BLaER1 (cell line): Measurements from ENCODE around the gene ARID3A.

Experiments used
- H3K27ac ChIP-seq: shearing (Covaris generic); formaldehyde crosslinking; 2 replicates; pipeline ENCODE4 v1.8.1; 2022
- H3K27me3 ChIP-seq: shearing (Covaris generic); formaldehyde crosslinking; 2 replicates; pipeline ENCODE4 v1.8.1; 2022
- H3K36me3 ChIP-seq: shearing (Covaris generic); formaldehyde crosslinking; 2 replicates; pipeline ENCODE4 v1.8.1; 2022
- H3K4me1 ChIP-seq: shearing (Covaris generic); formaldehyde crosslinking; 2 replicates; pipeline ENCODE4 v1.8.1; 2022
- H3K4me2 ChIP-seq: shearing (Covaris generic); formaldehyde crosslinking; 2 replicates; pipeline ENCODE4 v1.8.1; 2022
- H3K4me3 ChIP-seq: shearing (Covaris generic); formaldehyde crosslinking; 2 replicates; pipeline ENCODE4 v1.8.1; 2022
- H3K9ac ChIP-seq: shearing (Covaris generic); formaldehyde crosslinking; 2 replicates; pipeline ENCODE4 v1.8.1; 2022
- H3K9me3 ChIP-seq: shearing (Covaris generic); formaldehyde crosslinking; 2 replicates; pipeline ENCODE4 v1.8.1; 2022
- H4K20me1 ChIP-seq: shearing (Covaris generic); formaldehyde crosslinking; 2 replicates; pipeline ENCODE4 v1.8.1; 2022
- Cebpa-rat ChIP-seq: shearing (Covaris generic); IDR thresholded peaks from 2 replicates; pipeline ENCODE4 v1.8.1; 2022

ARID3A gene

GRCh38 chr19:958967-959855 lies 33.4 kb downstream of the ARID3A start:
- Histone ChIP-seq H3K9me3 (peaks cover under 1% of the 10 kb centered on the region; the same call in 1 of the 2 replicates), H3K36me3 (peaks cover 52% of the 10 kb centered on the region), H3K27me3 (no peaks in the 10 kb centered on the region), H3K4me2 (no peak overlapping the region), H3K4me3 (no peak overlapping the region), H3K9ac (no peak overlapping the region), H4K20me1 (peaks cover 48% of the 10 kb centered on the region), H3K4me1 (peaks cover 39% of the 10 kb centered on the region), H3K27ac (no peak overlapping the region)
- no peak for TF ChIP-seq Cebpa-rat

- H3K9me3 ChIP-seq: peaks cover 4% of the 10 kb centered on the region; the same call in 1 of the 2 replicates
- no peak overlapping the region for H3K27ac ChIP-seq
- H3K9ac ChIP-seq: no peak overlapping the region
- H3K36me3 ChIP-seq: peaks cover 60% of the 10 kb centered on the region
- H3K4me3 ChIP-seq: no peak overlapping the region
- H3K4me2 ChIP-seq: no peak overlapping the region
- H3K4me1 ChIP-seq: peaks cover 31% of the 10 kb centered on the region
- TF ChIP-seq Cebpa-rat: no peak
- peaks cover 45% of the 10 kb centered on the region for H4K20me1 ChIP-seq
- H3K27me3 ChIP-seq: no peaks in the 10 kb centered on the region
Observed at GRCh38 chr19:960020-960419, 34.2 kb downstream of the ARID3A start.

- Histone ChIP-seq H3K36me3 (peaks cover 66% of the 10 kb centered on the region), H3K4me1 (peaks cover 25% of the 10 kb centered on the region), H3K4me3 (no peak overlapping the region), H3K4me2 (no peak overlapping the region), H3K27ac (no peak overlapping the region), H4K20me1 (peaks cover 39% of the 10 kb centered on the region), H3K9me3 (peaks cover 4% of the 10 kb centered on the region; the same call in 1 of the 2 replicates), H3K9ac (no peak overlapping the region), H3K27me3 (no peaks in the 10 kb centered on the region)
- no peak for TF ChIP-seq Cebpa-rat
Observed at GRCh38 chr19:960601-960938, 34.7 kb downstream of the ARID3A start.

- peaks cover 28% of the 10 kb centered on the region for H4K20me1 ChIP-seq
- peaks cover 13% of the 10 kb centered on the region for H3K4me1 ChIP-seq
- H3K9ac ChIP-seq: 0 out of 2 replicates have a peak overlapping the region, but pooled peaks have one; percentile 19
- no peak overlapping the region for H3K27ac ChIP-seq
- peaks cover 78% of the 10 kb centered on the region for H3K36me3 ChIP-seq
- no peak overlapping the region for H3K4me2 ChIP-seq
- H3K4me3 ChIP-seq: no peak overlapping the region
- peaks cover 4% of the 10 kb centered on the region; the same call in 1 of the 2 replicates for H3K9me3 ChIP-seq
- no peak for TF ChIP-seq Cebpa-rat
- H3K27me3 ChIP-seq: no peaks in the 10 kb centered on the region
Observed at GRCh38 chr19:961866-962620, 36.2 kb downstream of the ARID3A start.

GRCh38 chr19:962683-963400 lies 37.0 kb downstream of the ARID3A start:
- Histone ChIP-seq H3K9ac (no peak overlapping the region), H3K4me1 (0 out of 2 replicates have a peak, but pooled peaks cover 6% of the 10 kb centered on the region), H4K20me1 (peaks cover 21% of the 10 kb centered on the region), H3K4me3 (no peak overlapping the region), H3K27me3 (no peaks in the 10 kb centered on the region), H3K4me2 (no peak overlapping the region), H3K27ac (no peak overlapping the region), H3K9me3 (peaks cover 4% of the 10 kb centered on the region; the same call in 1 of the 2 replicates), H3K36me3 (peaks cover 85% of the 10 kb centered on the region)
- no peak for TF ChIP-seq Cebpa-rat

- Histone ChIP-seq H3K4me3 (no peak overlapping the region), H3K4me1 (0 out of 2 replicates have a peak, but pooled peaks cover 6% of the 10 kb centered on the region), H3K9ac (no peak overlapping the region), H3K27me3 (no peaks in the 10 kb centered on the region), H3K9me3 (peaks cover 4% of the 10 kb centered on the region; the same call in 1 of the 2 replicates), H3K27ac (no peak overlapping the region), H3K36me3 (peaks cover 90% of the 10 kb centered on the region), H3K4me2 (no peak overlapping the region), H4K20me1 (peaks cover 21% of the 10 kb centered on the region)
- TF ChIP-seq Cebpa-rat: no peak
Observed at GRCh38 chr19:963486-963951, 37.7 kb downstream of the ARID3A start.

GRCh38 chr19:964116-964520 lies 38.3 kb downstream of the ARID3A start:
- Histone ChIP-seq H3K27ac (no peak overlapping the region), H3K36me3 (peaks cover 92% of the 10 kb centered on the region), H3K9ac (no peak overlapping the region), H3K4me3 (no peak overlapping the region), H3K4me2 (no peak overlapping the region), H3K4me1 (0 out of 2 replicates have a peak, but pooled peaks cover 6% of the 10 kb centered on the region), H4K20me1 (peaks cover 16% of the 10 kb centered on the region), H3K27me3 (no peaks in the 10 kb centered on the region), H3K9me3 (peaks cover 9% of the 10 kb centered on the region; the same call in 1 of the 2 replicates)
- no peak for TF ChIP-seq Cebpa-rat

GRCh38 chr19:964761-965694 lies 39.2 kb downstream of the ARID3A start:
- Histone ChIP-seq H3K9ac (no peak overlapping the region), H3K36me3 (peaks cover 92% of the 10 kb centered on the region), H4K20me1 (peaks cover 7% of the 10 kb centered on the region), H3K4me1 (0 out of 2 replicates have a peak, but pooled peaks cover 6% of the 10 kb centered on the region), H3K27ac (no peak overlapping the region), H3K4me2 (no peak overlapping the region), H3K4me3 (no peak overlapping the region), H3K27me3 (no peaks in the 10 kb centered on the region), H3K9me3 (peaks cover 16% of the 10 kb centered on the region)
- TF ChIP-seq Cebpa-rat: no peak
